GM10266 (cell line): ENCODE data around the gene HEPACAM2.

ENCODE experiments used
- DNase-seq: peaks from one replicate; pipeline ENCODE4 v3.0.0; 2012; ENCODE audit errors: extremely low spot score
- CTCF ChIP-seq: IDR thresholded peaks from 2 replicates; pipeline ENCODE4 v1.5.1; 2012; ENCODE audit warnings: mild to moderate bottlenecking, low read depth; ENCODE audit not compliant: control insufficient read depth, insufficient read depth; ENCODE audit errors: missing control alignments

Gene HEPACAM2

GRCh38 chr7:93138576-93138975 is 87.7 kb downstream of the HEPACAM2 start:
- no peak for DNase-seq

More at GRCh38 chr7:93138576-93138975, 87.7 kb downstream of the HEPACAM2 start:
- TF ChIP-seq CTCF = no peak
